NCI-H2227 treated with DMSO at 0.1 percent for 48 hours (cell line): ENCODE measurements around the gene SLC25A30.
"Not testable (repeated sequence)": the region's sequence is repeated elsewhere in the genome, so short reads cannot be mapped to it uniquely, and the experiment has no call there.

Experiments used
- DNase-seq: peaks from one replicate; lab custom pipeline; 2025; lab: John Stamatoyannopoulos, UW

The SLC25A30 gene

DNA sequence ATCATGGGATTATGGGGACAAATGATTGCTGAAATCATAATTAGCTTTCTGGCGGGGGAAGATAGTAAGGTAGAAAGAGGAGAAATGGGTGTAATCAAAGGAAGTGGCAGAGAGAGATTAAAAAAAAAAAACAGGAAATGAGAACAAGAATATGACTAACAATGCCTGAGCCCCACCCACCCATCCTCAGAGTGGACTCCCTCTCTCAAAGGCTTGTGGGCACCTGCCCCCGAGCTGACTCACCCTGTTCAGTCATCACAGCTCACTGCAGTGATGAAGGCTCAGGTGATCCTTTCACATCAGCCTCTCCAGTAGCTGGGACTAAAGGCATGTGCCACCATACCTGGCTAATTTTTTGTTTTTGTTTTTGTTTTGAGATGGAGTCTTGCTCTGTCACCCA lies 50.8 kb downstream of the SLC25A30 start:
- DNase-seq = no peak

DNA sequence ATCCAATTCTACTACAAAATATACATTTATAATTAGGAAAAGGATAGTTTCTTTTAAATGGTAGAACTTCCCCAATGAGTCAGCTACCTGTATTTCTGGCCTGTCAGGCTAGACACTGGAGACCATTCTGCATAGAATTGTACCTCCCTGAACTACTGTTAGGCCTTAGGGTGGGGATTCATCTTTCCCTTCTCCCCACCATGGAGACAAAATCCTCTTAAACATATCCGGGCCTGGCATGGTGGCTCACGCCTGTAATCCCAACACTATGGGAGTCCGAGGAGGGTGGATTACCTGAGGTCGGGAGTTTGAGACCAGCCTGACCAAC lies 52.7 kb downstream of the SLC25A30 start:
- no peak for DNase-seq

DNA sequence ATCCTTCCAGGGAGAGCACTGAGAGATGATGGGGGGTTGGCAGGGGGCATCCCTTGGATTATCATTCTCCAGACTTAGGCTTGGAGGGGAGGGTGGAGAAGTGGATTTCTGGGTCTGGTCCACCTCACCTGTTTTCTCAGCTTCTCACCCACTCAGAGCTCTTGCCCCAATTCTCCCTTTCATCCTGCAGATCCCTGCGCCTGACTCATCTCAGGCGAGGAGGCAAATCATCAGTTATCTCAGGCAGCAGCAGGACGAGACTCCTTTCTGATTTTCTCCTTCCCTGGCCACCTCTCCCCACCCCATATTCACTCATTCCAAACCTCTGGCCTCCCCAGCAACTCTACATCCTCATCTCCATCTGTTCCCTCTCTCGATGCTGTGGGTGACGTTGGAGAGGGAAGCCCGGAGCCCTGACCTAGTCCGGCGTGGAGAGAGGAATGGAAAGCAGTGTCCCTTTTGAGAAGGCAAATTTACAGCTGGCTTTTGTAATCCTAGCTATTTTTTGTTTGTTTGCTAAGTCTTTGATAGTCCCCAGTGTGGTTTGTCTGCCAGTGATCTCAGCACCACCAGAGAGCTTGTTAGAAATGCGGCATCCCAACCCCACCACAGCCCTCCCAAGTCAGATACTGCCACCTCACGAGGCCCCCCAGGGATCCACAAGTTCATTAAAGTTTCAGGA lies 53.2 kb downstream of the SLC25A30 start:
- DNase-seq = no peak

DNA sequence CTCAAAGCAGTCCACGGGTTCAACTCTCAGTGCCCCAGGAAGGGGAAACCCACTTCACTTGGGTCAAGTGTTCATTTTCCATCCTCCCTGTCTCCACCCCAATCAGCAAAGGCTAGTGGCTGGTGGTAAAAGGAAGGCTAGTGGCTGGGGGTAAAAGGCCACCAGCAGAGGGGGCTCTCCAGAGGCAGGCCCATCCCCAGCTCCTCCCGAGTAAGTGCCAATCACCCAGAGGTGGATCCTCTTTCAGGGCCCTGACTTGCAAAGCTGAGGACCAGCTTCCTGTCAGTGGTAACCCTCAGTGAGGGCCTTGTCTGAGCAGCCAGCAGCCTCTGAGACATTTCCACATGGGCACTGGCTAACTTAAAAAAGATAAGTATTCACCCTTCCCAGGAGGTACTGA lies 55.2 kb downstream of the SLC25A30 start:
- DNase-seq = no peak

DNA sequence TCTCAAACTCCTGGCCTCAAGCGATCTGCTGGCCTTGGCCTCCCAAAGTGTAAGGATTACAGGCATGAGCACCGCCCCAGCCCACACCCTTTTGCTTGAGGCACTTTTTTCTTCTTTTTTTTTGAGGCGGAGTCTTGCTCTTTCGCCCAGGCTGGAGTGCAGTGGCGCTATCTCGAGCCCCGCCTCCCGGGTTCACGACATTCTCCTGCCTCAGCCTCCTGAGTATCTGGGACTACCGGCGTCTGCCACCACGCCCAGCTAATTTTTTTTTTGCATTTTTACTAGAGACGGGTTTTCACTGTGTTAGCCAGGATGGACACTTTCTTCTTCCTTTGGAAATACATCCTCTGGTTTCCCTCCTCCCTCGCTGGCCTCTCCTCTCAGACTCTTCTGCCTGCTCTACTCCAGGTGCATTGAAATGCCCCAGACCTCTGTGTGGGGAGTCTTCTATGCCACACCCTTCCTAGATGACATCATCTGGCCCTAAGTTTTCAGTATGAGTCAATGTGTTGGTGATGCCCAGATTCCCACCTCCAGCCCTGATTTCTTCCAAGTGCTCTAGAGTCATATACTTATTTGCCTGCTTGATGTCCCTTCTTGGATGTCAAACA lies 56.5 kb downstream of the SLC25A30 start:
- DNase-seq = no peak

DNA sequence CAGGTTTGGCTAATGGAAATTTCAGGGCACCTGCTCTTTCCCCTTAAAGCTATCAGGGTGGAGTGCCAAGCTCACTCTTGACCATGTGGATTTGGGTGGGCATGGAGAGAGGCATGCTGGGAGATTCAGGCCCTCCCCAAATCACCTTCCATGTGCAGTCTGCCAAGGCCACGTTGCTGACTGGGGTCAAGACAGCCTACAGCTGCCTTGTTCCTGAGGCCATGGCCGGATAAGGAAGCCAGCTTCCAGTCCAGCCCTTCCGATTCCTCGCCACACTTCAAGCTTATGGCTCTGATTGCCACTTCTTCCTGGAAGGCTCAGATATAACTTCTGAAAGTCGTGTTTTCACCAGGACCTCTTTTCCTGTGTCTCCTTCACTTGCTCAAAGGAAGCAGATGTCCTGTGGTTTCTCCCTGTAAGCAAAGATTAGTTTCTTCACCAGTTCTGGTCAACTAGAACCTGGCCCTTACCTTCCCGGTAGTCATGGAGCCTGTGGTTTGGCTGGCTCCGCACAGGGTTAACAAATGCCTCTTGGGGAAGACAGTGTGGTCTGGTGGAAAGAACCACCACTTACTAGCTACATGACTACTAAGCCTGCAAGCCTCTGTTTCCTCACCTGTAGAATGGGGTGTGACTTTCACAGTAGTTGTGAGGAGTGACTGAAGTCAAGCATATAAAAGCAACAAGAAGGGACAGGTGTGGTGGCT lies 61.1 kb downstream of the SLC25A30 start:
- no peak for DNase-seq

DNA sequence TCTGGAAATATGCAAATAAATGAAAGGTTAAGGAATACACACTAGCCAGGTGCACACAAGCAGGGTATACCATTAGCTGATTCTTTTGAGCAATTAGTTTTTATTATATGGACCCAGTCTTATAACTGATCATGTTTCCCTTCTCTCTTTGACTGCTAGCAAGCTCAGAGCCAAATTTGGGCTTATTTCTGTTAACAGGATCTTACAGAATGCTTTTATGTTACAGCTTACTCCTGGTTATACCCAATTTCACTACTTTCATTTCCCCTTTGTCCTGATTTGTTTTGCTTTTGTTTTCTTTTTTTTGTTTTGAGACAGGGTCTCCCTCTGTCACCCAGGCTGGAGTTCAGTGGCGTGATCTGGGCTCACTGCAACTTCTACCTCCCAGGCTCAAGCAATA lies 64.3 kb downstream of the SLC25A30 start:
- no peak for DNase-seq

DNA sequence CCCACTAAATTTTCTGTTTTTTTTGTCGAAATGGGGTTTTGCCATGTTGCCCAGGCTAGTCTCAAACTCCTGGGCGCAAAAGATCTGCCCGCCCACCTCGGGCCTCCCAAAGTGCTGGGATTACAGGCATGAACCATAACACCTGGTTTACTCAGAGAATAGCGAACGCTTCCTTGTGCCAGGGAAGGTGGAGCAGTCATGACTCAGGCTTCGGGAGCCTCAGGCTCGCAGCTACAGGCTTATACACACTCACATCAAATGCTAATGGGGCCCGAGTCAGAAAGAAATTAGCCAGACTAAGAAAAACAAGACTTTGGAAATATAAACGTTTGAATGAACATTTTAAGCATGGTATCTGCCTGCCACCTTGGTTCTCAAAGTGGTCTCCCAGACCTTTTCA lies 66.1 kb downstream of the SLC25A30 start:
- DNase-seq = no peak

DNA sequence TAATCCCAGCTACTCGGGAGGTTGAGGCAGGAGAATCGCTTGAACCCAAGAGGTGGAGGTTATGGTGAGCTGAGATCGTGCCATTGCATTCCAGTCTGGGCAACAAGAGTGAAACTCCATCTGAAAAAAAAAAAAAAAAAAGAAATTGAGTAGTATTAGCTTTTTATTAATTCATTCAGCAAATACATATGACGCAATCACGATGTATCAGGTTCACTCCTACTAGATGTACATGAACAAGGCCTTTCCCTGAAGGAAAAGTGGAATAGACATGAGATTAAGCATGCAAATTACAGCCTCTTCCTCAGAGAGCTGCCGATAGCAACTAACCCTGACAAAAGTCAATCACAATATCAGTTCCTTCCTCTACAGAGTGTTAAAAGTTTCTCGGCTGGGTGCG lies 68.0 kb downstream of the SLC25A30 start:
- DNase-seq = no peak

DNA sequence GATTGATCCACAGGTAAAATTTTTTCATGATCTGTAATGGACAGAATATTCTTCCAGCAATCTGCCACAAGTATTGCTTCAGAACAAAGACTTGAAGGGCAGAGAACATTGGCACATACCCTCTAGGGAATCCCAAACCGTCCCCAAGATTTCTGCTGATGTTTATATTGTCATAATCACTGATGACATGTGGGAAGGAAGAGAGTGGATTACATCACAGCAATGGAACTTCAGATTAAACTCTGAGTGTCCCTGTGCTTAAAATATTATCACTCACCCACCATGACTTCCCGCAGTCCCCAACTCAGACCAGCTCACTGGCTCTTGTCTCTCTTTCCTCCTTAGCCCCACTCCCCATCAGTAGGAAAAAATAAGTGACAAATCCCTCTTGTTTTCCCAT lies 68.7 kb downstream of the SLC25A30 start:
- no peak for DNase-seq

DNA sequence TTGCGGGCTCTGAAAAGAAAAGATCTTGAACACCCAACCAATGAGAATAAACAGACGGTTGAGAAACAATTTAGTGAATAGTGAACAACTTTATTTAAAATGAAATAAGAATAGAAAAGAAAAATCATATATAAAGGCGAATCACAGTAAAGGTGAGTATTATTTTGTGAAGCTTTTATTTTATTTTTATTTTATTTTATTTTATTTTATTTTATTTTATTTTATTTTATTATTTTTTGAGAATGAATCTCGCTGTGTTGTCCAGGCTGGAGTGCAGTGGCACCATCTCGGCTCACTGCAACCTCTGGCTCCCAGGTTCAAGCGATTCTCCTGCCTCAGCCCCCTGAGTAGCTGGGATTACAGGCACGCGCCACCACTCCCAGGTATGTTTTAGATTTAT lies 74.1 kb downstream of the SLC25A30 start:
- not testable (repeated sequence) for DNase-seq
